M059J (cell line): Measurements from ENCODE around the gene KLK11. TPM values are rescaled to one million over a fixed set of nuclear protein-coding genes. Genes with fewer than 3 reads are reported as not detected.

Experiments
- DNase-seq: peaks from one replicate; pipeline ENCODE4 v3.0.0-alpha.2; 2012; ENCODE audit warnings: low read depth
- total RNA-seq: library from RNA; depleted of rRNA; stranded (reverse); fragments of >200 nt; shearing (Covaris generic); gene quantifications from 2 replicates; pipeline ENCODE4 v1.2.3, GENCODE V29; 2014; rRNA removed

KLK11 gene
- total RNA-seq, 1 experiment from 2014 or later = not detected

GRCh38 chr19:50972795-50973376, 53.5 kb downstream of the KLK11 start:
- DNase-seq = no peak

Other genes starting within 250 kb of the KLK11 start
- not detected in 2 replicates for gene ACP4, start 236.2 kb downstream of the KLK11 start, total RNA-seq
- not detected in 2 replicates for gene KLK1, start 202.8 kb downstream of the KLK11 start, total RNA-seq
- not detected in 2 replicates for gene KLK15, start 193.0 kb downstream of the KLK11 start, total RNA-seq
- gene KLK3, start 171.7 kb downstream of the KLK11 start, total RNA-seq = not detected in 2 replicates
- gene KLK2, start 153.2 kb downstream of the KLK11 start, total RNA-seq = not detected in 2 replicates
- not detected in 2 replicates for gene KLK4, start 115.2 kb downstream of the KLK11 start, total RNA-seq
- not detected in 2 replicates for gene KLK5, start 73.6 kb downstream of the KLK11 start, total RNA-seq
- gene KLK6, start 57.0 kb downstream of the KLK11 start, total RNA-seq = 0.74 TPM in 1 of 2 replicates, not detected in the other
- gene KLK7, start 42.7 kb downstream of the KLK11 start, total RNA-seq = not detected in 2 replicates
- not detected in 2 replicates for gene KLK8, start 25.0 kb downstream of the KLK11 start, total RNA-seq
- gene KLK10, start 6.9 kb downstream of the KLK11 start, total RNA-seq = not detected in 2 replicates
- not detected in 2 replicates for gene KLK12, start 8.4 kb upstream of the KLK11 start, total RNA-seq
- not detected in 2 replicates for gene KLK13, start 38.5 kb upstream of the KLK11 start, total RNA-seq
- gene KLK14, start 56.3 kb upstream of the KLK11 start, total RNA-seq = not detected in 2 replicates
- gene CTU1, start 81.8 kb upstream of the KLK11 start, total RNA-seq = 1.4 and 9.7 TPM in 2 replicates
- gene SIGLEC9, start 98.3 kb upstream of the KLK11 start, total RNA-seq = 0.27 TPM in 1 of 2 replicates, not detected in the other
- not detected in 2 replicates for gene SIGLEC7, start 115.7 kb upstream of the KLK11 start, total RNA-seq
- 3.8 and 4.6 TPM in 2 replicates for gene CD33, start 198.5 kb upstream of the KLK11 start, total RNA-seq
- not detected in 2 replicates for gene SIGLECL1, start 224.5 kb upstream of the KLK11 start, total RNA-seq